H1 (cell line): Measurements from ENCODE around the gene SGCE. TPM values are rescaled to one million over a fixed set of nuclear protein-coding genes. Genes with fewer than 3 reads are reported as not detected.

Experiments
- CTCF ChIA-PET: fragments of 300-600 bp; sonication (Branson Sonifier 250); formaldehyde crosslinking; loops from one replicate; lab custom pipeline; 2021; ENCODE audit not compliant: partially characterized antibody; lab: Charles Lee
- POLR2A ChIA-PET: fragments of 300-600 bp; sonication (Branson Sonifier 250); formaldehyde crosslinking; loops from one replicate; lab custom pipeline; 2021; ENCODE audit warnings: inconsistent platforms; ENCODE audit not compliant: partially characterized antibody; lab: Charles Lee
- DNase-seq, 2 experiments: peaks; one replicate each; pipeline versions ENCODE4 v3.0.0 to v3.0.0-alpha.2; 2010 to 2022; ENCODE audit warnings: low spot score in 2 of 2, low read depth in 1 of 2, mixed read lengths in 1 of 2
- FAIRE-seq: peaks from 2 replicates; lab custom pipeline; 2011; peaks lifted over from hg19 to GRCh38; lab: Jason Lieb, UNC
- H2AFZ ChIP-seq: 2 replicates; pipeline ENCODE4 v1.8.1; 2012; ENCODE audit warnings: low read length, inconsistent platforms
- H2AK5ac ChIP-seq: 2 replicates; pipeline ENCODE4 v1.6.1; 2013; ENCODE audit warnings: low read depth, low read length
- H2BK120ac ChIP-seq: replicated peaks from 2 replicates; pipeline ENCODE3; 2013; ENCODE audit warnings: low read depth, low read length, inconsistent platforms
- H2BK12ac ChIP-seq: 2 replicates; pipeline ENCODE4 v1.6.1; 2013; ENCODE audit warnings: low read depth, low read length
- H2BK15ac ChIP-seq: 2 replicates; pipeline ENCODE4 v1.6.1; 2013; ENCODE audit warnings: low read length
- H2BK20ac ChIP-seq: 2 replicates; pipeline ENCODE4 v1.6.1; 2013; ENCODE audit warnings: low read length
- H2BK5ac ChIP-seq: 2 replicates; pipeline ENCODE4 v1.6.1; 2013; ENCODE audit warnings: low read depth, low read length
- H3K14ac ChIP-seq: 2 replicates; pipeline ENCODE4 v1.6.1; 2013; ENCODE audit warnings: inconsistent platforms; ENCODE audit not compliant: insufficient read length
- H3K18ac ChIP-seq: 2 replicates; pipeline ENCODE4 v1.6.1; 2013; ENCODE audit warnings: low read length; ENCODE audit errors: extremely low read depth
- H3K23ac ChIP-seq: 2 replicates; pipeline ENCODE4 v1.6.1; 2013; ENCODE audit warnings: inconsistent platforms; ENCODE audit not compliant: insufficient read length
- H3K23me2 ChIP-seq: 2 replicates; pipeline ENCODE4 v1.6.1; 2013; ENCODE audit warnings: low read depth, low read length
- H3K27ac ChIP-seq: 2 replicates; pipeline ENCODE4 v1.6.1; 2011; ENCODE audit warnings: low read depth, low read length, inconsistent platforms
- H3K27me3 ChIP-seq, 4 experiments: replicated peaks in 1 of 4; 1 replicate in 1 of 4; 2 replicates in 3 of 4; pipeline versions ENCODE4 v1.6.1 to v1.8.1; 2011 to 2013; ENCODE audit warnings: low read length in 3 of 4, mild to moderate bottlenecking in 3 of 4, inconsistent platforms in 2 of 4, mixed read lengths in 2 of 4, moderate library complexity in 1 of 4; ENCODE audit not compliant: control insufficient read depth in 3 of 4, insufficient read depth in 3 of 4; ENCODE audit errors: extremely low read depth in 1 of 4
- H3K36me3 ChIP-seq, 4 experiments: 2 replicates each; pipeline versions ENCODE4 v1.6.1 to v1.8.1; 2011 to 2013; ENCODE audit warnings: mild to moderate bottlenecking in 4 of 4, low read length in 3 of 4, moderate library complexity in 2 of 4, control low read depth in 1 of 4, inconsistent platforms in 1 of 4; ENCODE audit not compliant: insufficient read depth in 4 of 4, control insufficient read depth in 2 of 4
- H3K4ac ChIP-seq: replicated peaks from 2 replicates; pipeline ENCODE3; 2013; ENCODE audit warnings: low read length, low read depth, mixed read lengths, inconsistent platforms; ENCODE audit not compliant: insufficient read length
- H3K4me1 ChIP-seq, 4 experiments: replicated peaks in 1 of 4; 1 replicate in 1 of 4; 2 replicates in 3 of 4; pipeline versions ENCODE4 v1.6.1 to v1.8.1; 2011 to 2013; ENCODE audit warnings: low read length in 3 of 4, inconsistent platforms in 2 of 4, mixed read lengths in 1 of 4; ENCODE audit not compliant: insufficient read depth in 4 of 4, control insufficient read depth in 3 of 4
- H3K4me2 ChIP-seq, 2 experiments: 2 replicates each; pipeline versions ENCODE4 v1.6.1 to v1.8.1; 2011 to 2013; ENCODE audit warnings: low read depth in 2 of 2, low read length in 2 of 2, control low read depth in 1 of 2, inconsistent platforms in 1 of 2, mild to moderate bottlenecking in 1 of 2; ENCODE audit not compliant: insufficient read depth in 1 of 2
- H3K4me3 ChIP-seq, 4 experiments: fragments of 200-600, 300-600 bp in 1 of 4; sonication (generic), shearing (Covaris generic), sonication (Bioruptor Twin) in 1 of 4; 2 replicates each; pipeline versions ENCODE4 v1.5.1 to v1.8.1; 2011 to 2016; ENCODE audit warnings: low read length in 4 of 4, low read depth in 3 of 4, control low read depth in 2 of 4, inconsistent platforms in 2 of 4, mild to moderate bottlenecking in 2 of 4, mixed read lengths in 1 of 4, moderate library complexity in 1 of 4; ENCODE audit not compliant: insufficient read depth in 2 of 4; ENCODE audit errors: extremely low read depth in 1 of 4
- H3K56ac ChIP-seq: replicated peaks from 2 replicates; pipeline ENCODE3; 2013; ENCODE audit warnings: low read depth, mild to moderate bottlenecking, mixed read lengths, low read length, inconsistent platforms; ENCODE audit not compliant: insufficient read length
- H3K79me1 ChIP-seq: 2 replicates; pipeline ENCODE4 v1.6.1; 2013; ENCODE audit warnings: low read depth, low read length, control low read depth
- H3K79me2 ChIP-seq, 2 experiments: 2 replicates each; pipeline versions ENCODE4 v1.6.1 to v1.8.1; 2012 to 2013; ENCODE audit warnings: low read length in 2 of 2, mild to moderate bottlenecking in 2 of 2, inconsistent platforms in 1 of 2; ENCODE audit not compliant: insufficient read depth in 2 of 2, control insufficient read depth in 1 of 2
- H3K9ac ChIP-seq, 4 experiments: replicated peaks in 1 of 4; 1 replicate in 1 of 4; 2 replicates in 3 of 4; pipeline versions ENCODE4 v1.6.1 to v1.8.1; 2011 to 2013; ENCODE audit warnings: low read depth in 3 of 4, low read length in 3 of 4, control low read depth in 2 of 4, mild to moderate bottlenecking in 2 of 4, moderate library complexity in 2 of 4, inconsistent platforms in 1 of 4; ENCODE audit errors: extremely low read depth in 1 of 4
- H3K9me3 ChIP-seq, 2 experiments: 2 replicates each; pipeline versions ENCODE4 v1.6.1 to v1.8.1; 2012 to 2013; ENCODE audit warnings: mild to moderate bottlenecking in 2 of 2, moderate library complexity in 2 of 2, control low read depth in 1 of 2, inconsistent platforms in 1 of 2, low read depth in 1 of 2, low read length in 1 of 2, mixed read lengths in 1 of 2; ENCODE audit not compliant: insufficient read depth in 2 of 2
- H4K20me1 ChIP-seq, 2 experiments: replicated peaks in 1 of 2; 2 replicates each; pipeline versions ENCODE3 to v1.8.1; 2011 to 2013; ENCODE audit warnings: inconsistent platforms in 2 of 2, low read length in 2 of 2, mild to moderate bottlenecking in 1 of 2; ENCODE audit not compliant: insufficient read depth in 2 of 2, control insufficient read depth in 1 of 2
- H4K5ac ChIP-seq: 2 replicates; pipeline ENCODE4 v1.6.1; 2013; ENCODE audit warnings: low read length, low read depth, mixed read lengths, inconsistent platforms; ENCODE audit not compliant: insufficient read length
- H4K8ac ChIP-seq: 2 replicates; pipeline ENCODE4 v1.8.0; 2013; ENCODE audit warnings: mild to moderate bottlenecking, moderate library complexity, low read length, inconsistent platforms; ENCODE audit not compliant: insufficient read depth; ENCODE audit errors: extremely low read depth
- H4K91ac ChIP-seq: replicated peaks from 2 replicates; pipeline ENCODE3; 2013; ENCODE audit warnings: low read length, mixed read lengths, inconsistent platforms; ENCODE audit not compliant: insufficient read length
- CBX5 ChIP-seq: fragments of 300-800, 300-1000 bp; sonication (generic); IDR thresholded peaks from 2 replicates; pipeline ENCODE4 v1.7.1; 2016; ENCODE audit warnings: antibody characterized with exemption, low read length, low read depth
- CHD2 ChIP-seq: IDR thresholded peaks from 2 replicates; pipeline ENCODE4 v1.6.1; 2012; ENCODE audit warnings: low read length, improper control_type of control experiment
- KDM1A ChIP-seq: fragments of 200-600, 300-600 bp; sonication (generic); IDR thresholded peaks from 2 replicates; pipeline ENCODE4 v1.7.1; 2016; ENCODE audit warnings: mild to moderate bottlenecking, low read length, borderline replicate concordance
- RAD21 ChIP-seq, 2 experiments: IDR thresholded peaks in 1 of 2; conservative IDR thresholded peaks in 1 of 2; 2 replicates each; pipeline ENCODE4 v1.6.1; 2011; ENCODE audit warnings: low read depth in 2 of 2, low read length in 2 of 2, improper control_type of control experiment in 1 of 2, inconsistent platforms in 1 of 2, mild to moderate bottlenecking in 1 of 2, moderate library complexity in 1 of 2
- SIX5 ChIP-seq: IDR thresholded peaks from 2 replicates; pipeline ENCODE4 v1.6.1; 2011; ENCODE audit warnings: mild to moderate bottlenecking, low read depth, low read length
- SP1 ChIP-seq: IDR thresholded peaks from 2 replicates; pipeline ENCODE4 v1.6.1; 2011; ENCODE audit warnings: low read depth, low read length
- TAF7 ChIP-seq: optimal IDR thresholded peaks from 2 replicates; pipeline ENCODE3; 2011; ENCODE audit warnings: low read depth, mild to moderate bottlenecking, inconsistent platforms, low read length, moderate library complexity, borderline replicate concordance
- TBP ChIP-seq: IDR thresholded peaks from 2 replicates; pipeline ENCODE4 v1.6.1; 2011; ENCODE audit warnings: low read depth, low read length, improper control_type of control experiment
- TCF12 ChIP-seq: IDR thresholded peaks from 2 replicates; pipeline ENCODE4 v1.6.1; 2011; ENCODE audit warnings: low read depth, mild to moderate bottlenecking, low read length
- WGBS, 2 experiments: shearing (Covaris generic) in 1 of 2; methylation state at CpG; one replicate each; pipeline versions ENCODE4 v1.1.6 to v1.1.7; 2013 to 2015; ENCODE audit warnings: low lambda C conversion rate in 2 of 2, mixed read lengths in 2 of 2, inconsistent platforms in 1 of 2, low coverage in 1 of 2, missing lambda C conversion rate in 1 of 2; ENCODE audit not compliant: insufficient replicate concordance in 2 of 2, insufficient coverage in 1 of 2, insufficient read length in 1 of 2; ENCODE audit errors: extremely low coverage in 1 of 2, missing lambda C conversion rate in 1 of 2; 5-methylcytosine and 5-hydroxymethylcytosine counted together
- polyA plus RNA-seq, 7 experiments: library from polyadenylated mRNA; depleted of rRNA in 3 of 7; stranded (reverse) in 5 of 7; unstranded in 2 of 7; fragments of >200 nt in 5 of 7; fragments of 200-250 nt in 2 of 7; gene quantifications; 1 replicate in 5 of 7; 2 replicates in 1 of 7; 4 replicates in 1 of 7; pipeline versions ENCODE4 v1.2.1 to v1.2.3, GENCODE V29; 2011 to 2013; ENCODE audit warnings: missing spikeins in 2 of 7, mixed read lengths in 2 of 7
- total RNA-seq: library from RNA; stranded (reverse); fragmentation: NEBNext Ultra II Directional; extraction: Animal tissue kit (Norgen Biotek cat#: 25700); gene quantifications from 2 replicates; pipeline ENCODE4 v1.2.1, GENCODE V29; 2021

SGCE gene
- total and polyA plus RNA-seq, 2 of the 8 experiments (the other 6 are each of a cell fraction or from before 2014, with no cell fraction given): 12.8 to 25.0 TPM

DNA sequence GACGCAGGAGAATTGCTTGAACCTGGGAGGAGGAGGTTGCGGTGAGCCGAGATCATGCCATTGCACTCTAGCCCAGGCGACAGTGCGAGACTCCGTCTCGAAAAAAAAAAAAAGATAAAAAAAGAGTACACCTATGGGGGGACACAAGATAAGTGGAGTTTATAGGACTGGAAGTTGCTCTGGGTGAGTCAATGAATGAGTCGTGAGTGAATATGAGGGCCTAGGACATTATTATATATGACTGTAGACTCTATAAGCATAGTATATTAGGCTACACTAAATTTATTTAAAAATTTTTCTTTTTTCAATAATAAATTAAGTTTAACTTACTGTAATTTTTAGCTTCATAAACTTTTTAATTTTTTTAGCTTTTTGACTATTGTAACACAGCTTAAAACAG is 19.4 kb upstream of the SGCE start:
- H3K56ac ChIP-seq: no peak overlapping the region
- WGBS, 2 experiments: 91% methylated on average over 8 of the region's 8 CpGs; no CpG with 5 or more reads in 1 of the 2 experiments
- FAIRE-seq (no peak), DNase-seq (no peak)
- no peak overlapping the region for H2AFZ ChIP-seq
- no peaks in the 10 kb centered on the region for H3K23me2 ChIP-seq
- no peaks in the 10 kb centered on the region for H3K36me3 ChIP-seq
- no peak overlapping the region for H3K4ac ChIP-seq
- no peak overlapping the region for H3K4me3 ChIP-seq
- H3K27me3 ChIP-seq: no peaks in the 10 kb centered on the region
- H2BK12ac ChIP-seq: no peak overlapping the region
- no peak overlapping the region for H3K27ac ChIP-seq
- TF ChIP-seq TBP (no peak), CHD2 (no peak), TCF12 (no peak), CBX5 (no peak), SP1 (no peak), RAD21 (IDR thresholded peaks at IDR 0.05 in 1 of 2, conservative IDR thresholded peaks at IDR 0.05 in 1 of 2; ENCODE audit: low read depth in 2 of 2, low read length in 2 of 2) (no peak), TAF7 (no peak), KDM1A (no peak), SIX5 (no peak)
- no peak overlapping the region for H2BK120ac ChIP-seq
- POLR2A ChIA-PET: interaction anchor here (0.6 kb wide), 1 partner anchor 216 kb away, joined by 3 read pairs; no protein-coding TSS in a partner anchor
- no peak overlapping the region for H2AK5ac ChIP-seq
- H2BK15ac ChIP-seq: no peak overlapping the region
- H3K9me3 ChIP-seq: no peaks in the 10 kb centered on the region
- H4K91ac ChIP-seq: no peak overlapping the region
- no peak overlapping the region for H3K18ac ChIP-seq
- H4K8ac ChIP-seq: no peak overlapping the region
- no peak overlapping the region for H3K14ac ChIP-seq
- no peak overlapping the region for H3K9ac ChIP-seq
- CTCF ChIA-PET: interaction anchor here (0.7 kb wide), 1 partner anchor 250 kb away, joined by 3 read pairs; no protein-coding TSS in a partner anchor
- H4K5ac ChIP-seq: no peak overlapping the region
- no peaks in the 10 kb centered on the region for H3K4me1 ChIP-seq
- no peaks in the 10 kb centered on the region for H3K79me2 ChIP-seq
- H4K20me1 ChIP-seq: no peaks in the 10 kb centered on the region
- no peak overlapping the region for H2BK20ac ChIP-seq
- H3K79me1 ChIP-seq: no peaks in the 10 kb centered on the region
- H3K23ac ChIP-seq: no peak overlapping the region
- H2BK5ac ChIP-seq: no peak overlapping the region
- H3K4me2 ChIP-seq: no peak overlapping the region
